D721Med (cell line): ENCODE measurements around the gene ZNF70.

Source experiments
- DNase-seq: peaks from one replicate; pipeline ENCODE4 v3.0.0; 2011; ENCODE audit warnings: low spot score; ENCODE audit not compliant: insufficient read length
- FAIRE-seq: peaks from 2 replicates; lab custom pipeline; 2011; peaks lifted over from hg19 to GRCh38; lab: Jason Lieb, UNC
- CTCF ChIP-seq: IDR thresholded peaks from 2 replicates; pipeline ENCODE4 v1.5.1; 2012; ENCODE audit warnings: mild to moderate bottlenecking, control low read depth; ENCODE audit not compliant: insufficient read depth; ENCODE audit errors: missing control alignments

The ZNF70 gene

GRCh38 chr22:23783265-23784150, 32.6 kb upstream of the ZNF70 start:
- DNase-seq = no peak
- TF ChIP-seq CTCF = no peak
- no peak for FAIRE-seq

GRCh38 chr22:23782703-23783102, 31.8 kb upstream of the ZNF70 start:
- DNase-seq = no peak
- no peak for TF ChIP-seq CTCF
- no peak for FAIRE-seq

GRCh38 chr22:23782252-23782651, 31.3 kb upstream of the ZNF70 start:
- no peak for FAIRE-seq
- DNase-seq = no peak
- no peak for TF ChIP-seq CTCF

- DNase-seq (no peak), FAIRE-seq (no peak)
- TF ChIP-seq CTCF = no peak
Observed at GRCh38 chr22:23781511-23782183, 30.7 kb upstream of the ZNF70 start.

GRCh38 chr22:23781065-23781464, 30.2 kb upstream of the ZNF70 start:
- FAIRE-seq (no peak), DNase-seq (no peak)
- TF ChIP-seq CTCF = no peak

GRCh38 chr22:23780146-23780748, 29.3 kb upstream of the ZNF70 start:
- FAIRE-seq (no peak), DNase-seq (no peak)
- no peak for TF ChIP-seq CTCF
